Endothelial cell of umbilical vein (primary cell): ENCODE results near the gene TWIST2. TPM values are rescaled to one million over a fixed set of nuclear protein-coding genes. Genes with fewer than 3 reads are reported as not detected.

Experiments used
- BruUV-seq: library from RNA; stranded (reverse); fragments of 400-500 nt; replicated peaks from 2 replicates; lab custom pipeline; 2021; lab: Mats Ljungman, UMichigan
- CTCF ChIA-PET: fragments of 300-600, 350-600 bp; sonication (Branson Sonifier 250); formaldehyde crosslinking; loops from one replicate; lab custom pipeline; 2021; ENCODE audit warnings: antibody characterized with exemption, inconsistent platforms; lab: Charles Lee
- POLR2A ChIA-PET: fragments of 300-600, 350-600 bp; sonication (Branson Sonifier 250); formaldehyde crosslinking; loops from one replicate; lab custom pipeline; 2021; ENCODE audit warnings: antibody characterized with exemption, inconsistent platforms; lab: Charles Lee
- DNase-seq: peaks from one replicate; pipeline ENCODE4 v3.0.0-alpha.2; 2011; ENCODE audit warnings: low read depth, low spot score
- FAIRE-seq: peaks from 2 replicates; lab custom pipeline; 2011; peaks lifted over from hg19 to GRCh38; lab: Jason Lieb, UNC
- H2AFZ ChIP-seq: 2 replicates; pipeline ENCODE4 v1.6.0; 2012; ENCODE audit warnings: low read depth, low read length, control low read depth, inconsistent platforms
- H3K27ac ChIP-seq: 2 replicates; pipeline ENCODE4 v1.5.1; 2011; ENCODE audit warnings: low read depth, mild to moderate bottlenecking, control low read depth, low read length, moderate library complexity; ENCODE audit not compliant: insufficient read depth
- H3K27me3 ChIP-seq, 2 experiments: 2 replicates each; pipeline versions ENCODE4 v1.6.0 to v1.6.1; 2011; ENCODE audit warnings: low read length in 2 of 2, mixed read lengths in 1 of 2; ENCODE audit not compliant: control insufficient read depth in 2 of 2, insufficient read depth in 2 of 2
- H3K36me3 ChIP-seq, 2 experiments: 2 replicates in 1 of 2; 3 replicates in 1 of 2; pipeline ENCODE4 v1.5.1; 2011; ENCODE audit warnings: low read length in 2 of 2, mild to moderate bottlenecking in 1 of 2, moderate library complexity in 1 of 2; ENCODE audit not compliant: control insufficient read depth in 2 of 2, insufficient read depth in 2 of 2; ENCODE audit errors: extremely low read depth in 1 of 2
- H3K4me1 ChIP-seq: 3 replicates; pipeline ENCODE4 v1.5.1; 2011; ENCODE audit warnings: mild to moderate bottlenecking, low read length; ENCODE audit not compliant: control insufficient read depth, insufficient read depth; ENCODE audit errors: extremely low read depth
- H3K4me2 ChIP-seq: 2 replicates; pipeline ENCODE4 v1.6.1; 2011; ENCODE audit warnings: low read length, control low read depth, mixed read lengths; ENCODE audit not compliant: insufficient read depth
- H3K4me3 ChIP-seq, 3 experiments: fragments of 200-600 bp in 1 of 3; sonication (generic), shearing (Covaris generic) in 1 of 3; replicated peaks in 1 of 3; 2 replicates each; pipeline ENCODE4 v1.5.1; 2011 to 2016; ENCODE audit warnings: control low read depth in 3 of 3, low read length in 3 of 3, mild to moderate bottlenecking in 2 of 3, inconsistent platforms in 1 of 3, low read depth in 1 of 3, moderate library complexity in 1 of 3; ENCODE audit not compliant: insufficient read depth in 1 of 3
- H3K79me2 ChIP-seq: 2 replicates; pipeline ENCODE4 v1.6.0; 2012; ENCODE audit warnings: low read length, inconsistent platforms; ENCODE audit not compliant: control insufficient read depth, insufficient read depth
- H3K9ac ChIP-seq: replicated peaks from 2 replicates; pipeline ENCODE3; 2011; ENCODE audit warnings: low read length, control low read depth; ENCODE audit not compliant: insufficient read depth; ENCODE audit errors: extremely low read depth
- H3K9me1 ChIP-seq: replicated peaks from 3 replicates; pipeline ENCODE4 v1.6.0; 2011; ENCODE audit warnings: mild to moderate bottlenecking, low read length; ENCODE audit not compliant: control insufficient read depth, insufficient read depth; ENCODE audit errors: extremely low read depth
- H3K9me3 ChIP-seq: replicated peaks from 2 replicates; pipeline ENCODE4 v1.5.1; 2012; ENCODE audit warnings: low read length, inconsistent platforms; ENCODE audit not compliant: control insufficient read depth, insufficient read depth
- H4K20me1 ChIP-seq: replicated peaks from 2 replicates; pipeline ENCODE3; 2011; ENCODE audit warnings: mild to moderate bottlenecking, low read length; ENCODE audit not compliant: control insufficient read depth, insufficient read depth; ENCODE audit errors: extremely low read depth
- CTCF ChIP-seq, 2 donors: IDR thresholded peaks; 1 replicate in 1 of 2; 2 replicates in 1 of 2; pipeline ENCODE4 v1.5.1; 2011; ENCODE audit warnings: low read length in 2 of 2, mild to moderate bottlenecking in 2 of 2, moderate library complexity in 2 of 2, control low read depth in 1 of 2, inconsistent platforms in 1 of 2, low read depth in 1 of 2; ENCODE audit not compliant: insufficient read depth in 1 of 2; ENCODE audit errors: extremely low read depth in 1 of 2
- FOS ChIP-seq: IDR thresholded peaks from 2 replicates; pipeline ENCODE4 v1.6.1; 2011; ENCODE audit warnings: mild to moderate bottlenecking, low read length, moderate library complexity, borderline replicate concordance; ENCODE audit not compliant: insufficient read depth
- JUN ChIP-seq: IDR thresholded peaks from 2 replicates; pipeline ENCODE4 v1.6.1; 2011; ENCODE audit warnings: borderline replicate concordance, low read depth; ENCODE audit not compliant: insufficient read length, insufficient read depth
- MYC ChIP-seq: IDR thresholded peaks from one replicate; pipeline ENCODE4 v1.6.1; 2011; ENCODE audit warnings: mild to moderate bottlenecking, low read depth, low read length
- POLR2A ChIP-seq: IDR thresholded peaks from 2 replicates; pipeline ENCODE4 v1.6.1; 2012; ENCODE audit warnings: low read depth, mild to moderate bottlenecking, control low read depth, low read length
- dilution Hi-C: fragments of 300-500 bp; cut with MboI; formaldehyde crosslinking; loops from one replicate; pipeline ENCODE4 v1.15.0; 2019; ENCODE audit warnings: low sequenced_read_pairs; ENCODE audit not compliant: extremely low pct_ligation_motif_present
- intact Hi-C: fragments of 100-400 bp; cut with micrococcal nuclease; formaldehyde crosslinking; loops from one replicate; pipeline ENCODE4 v1.10.0; 2022
- polyA plus RNA-seq, 4 experiments: library from polyadenylated mRNA; depleted of rRNA in 3 of 4; stranded (reverse) in 3 of 4; unstranded in 1 of 4; fragments of >200 nt; gene quantifications; 2 replicates each; pipeline versions ENCODE4 v1.2.1 to v1.2.3, GENCODE V29; 2011 to 2012; ENCODE audit warnings: missing spikeins in 1 of 4
- total RNA-seq: library from RNA; stranded (reverse); gene quantifications from 2 replicates; pipeline ENCODE4 v1.2.3, GENCODE V29; 2021

TWIST2 gene
- total and polyA plus RNA-seq, 2 donors (not counting 3 experiments of a cell fraction or from before 2014, with no cell fraction given) = 2.3 to 3.4 TPM

GRCh38 chr2:238943338-238944067, 95.6 kb downstream of the TWIST2 start:
- intact Hi-C loops = loop anchor here (2.0 kb wide), 1 partner anchor 159 kb away; no protein-coding TSS in a partner anchor
- no peak overlapping the region for H3K9ac ChIP-seq
- dilution Hi-C loops = no loop called here

More at GRCh38 chr2:238943338-238944067, 95.6 kb downstream of the TWIST2 start:
- DNase-seq (no peak), FAIRE-seq (no peak)
- no peaks in the 10 kb centered on the region for H3K79me2 ChIP-seq
- no peak overlapping the region for H3K4me2 ChIP-seq
- H3K9me3 ChIP-seq = no peaks in the 10 kb centered on the region
- no peak overlapping the region for H3K27ac ChIP-seq
- POLR2A ChIA-PET = no interaction called here
- H3K27me3 ChIP-seq = no peaks in the 10 kb centered on the region
- no peaks in the 10 kb centered on the region for H3K4me1 ChIP-seq
- BruUV-seq = no TSS peak
- TF ChIP-seq POLR2A (no peak), MYC (no peak), CTCF (IDR thresholded peaks at IDR 0.05; ENCODE audit: extremely low read depth in 1 of 2, insufficient read depth in 1 of 2, low read depth in 1 of 2, low read length in 2 of 2) (no peak), JUN (no peak), FOS (no peak)
- no peak overlapping the region for H3K4me3 ChIP-seq
- no peaks in the 10 kb centered on the region for H3K9me1 ChIP-seq
- H3K36me3 ChIP-seq = no peaks in the 10 kb centered on the region
- no peak overlapping the region for H2AFZ ChIP-seq
- H4K20me1 ChIP-seq = no peaks in the 10 kb centered on the region
- CTCF ChIA-PET = no interaction called here
